Stimulated activated CD4-positive, alpha-beta T cell treated with anti-CD3 and anti-CD28 coated beads, Interleukin-15, amount 100 ng/mL, for 48 hours (primary cell): ENCODE measurements around the gene RHCE.
"Not testable (repeated sequence)": the region's sequence is repeated elsewhere in the genome, so short reads cannot be mapped to it uniquely, and the experiment has no call there.

ENCODE experiments used
- DNase-seq, 2 donors: peaks; one replicate each; pipeline ENCODE4 v3.0.0-alpha.2; 2020; ENCODE audit warnings: low read depth in 2 of 2

RHCE gene

DNA sequence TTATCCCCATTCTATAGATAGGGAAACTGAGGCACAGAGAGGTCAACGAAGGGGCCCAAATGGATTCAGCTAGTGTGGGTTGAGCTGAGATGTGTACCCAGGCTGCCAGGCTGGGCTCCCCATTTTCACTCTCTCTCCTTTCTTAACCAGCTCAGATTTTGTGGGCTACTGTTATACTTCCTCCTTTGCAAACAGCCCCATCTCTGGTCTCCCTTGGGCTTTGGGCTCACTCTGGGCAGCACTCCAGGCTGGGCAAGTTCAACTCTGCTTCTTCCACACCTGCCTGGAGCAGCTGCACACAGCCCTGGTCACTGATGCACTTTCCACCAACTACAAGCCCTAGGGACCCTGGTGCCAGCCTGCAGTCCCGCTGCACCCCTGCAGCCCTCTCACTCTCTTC lies 22.5 kb downstream of the RHCE start:
- not testable (repeated sequence) for DNase-seq

DNA sequence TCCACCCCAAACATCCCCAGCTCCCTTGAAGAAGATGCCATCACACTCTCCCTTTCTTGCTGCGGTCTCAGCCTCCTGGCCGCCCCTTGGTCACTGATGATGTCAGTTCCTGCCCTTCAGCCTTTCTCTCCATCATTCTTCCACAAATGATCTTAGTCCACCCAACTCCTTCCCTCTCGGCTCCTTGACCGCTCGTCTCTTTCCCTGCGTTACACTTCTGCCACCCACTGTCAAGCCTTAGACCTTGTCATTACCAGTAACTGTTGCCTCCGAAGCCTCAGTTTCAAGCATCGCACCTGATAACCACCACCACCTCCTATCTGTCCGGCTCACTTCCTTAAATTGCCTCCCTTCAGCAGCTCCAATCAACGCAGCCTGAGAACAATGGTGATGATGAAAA lies 23.1 kb downstream of the RHCE start:
- DNase-seq, result not testable (repeated sequence)

DNA sequence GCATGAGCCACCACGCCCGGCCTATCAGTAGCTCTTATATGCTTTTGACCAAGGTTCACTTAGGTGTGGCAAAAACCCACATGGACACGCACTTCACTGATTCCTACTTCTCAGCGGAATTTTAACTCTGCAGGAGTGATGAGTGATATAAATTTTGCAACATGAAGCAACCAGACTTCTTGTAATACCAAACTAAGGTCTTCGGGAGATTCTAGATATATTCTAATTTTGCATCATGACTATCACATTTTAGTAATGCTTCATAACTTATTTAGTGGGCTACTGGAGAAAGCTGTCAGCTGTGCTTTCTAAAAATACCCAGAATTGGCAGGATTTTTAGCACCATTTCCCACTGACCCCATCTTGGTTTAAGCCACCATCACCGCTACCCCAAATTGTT lies 27.8 kb downstream of the RHCE start:
- DNase-seq, result no peak

DNA sequence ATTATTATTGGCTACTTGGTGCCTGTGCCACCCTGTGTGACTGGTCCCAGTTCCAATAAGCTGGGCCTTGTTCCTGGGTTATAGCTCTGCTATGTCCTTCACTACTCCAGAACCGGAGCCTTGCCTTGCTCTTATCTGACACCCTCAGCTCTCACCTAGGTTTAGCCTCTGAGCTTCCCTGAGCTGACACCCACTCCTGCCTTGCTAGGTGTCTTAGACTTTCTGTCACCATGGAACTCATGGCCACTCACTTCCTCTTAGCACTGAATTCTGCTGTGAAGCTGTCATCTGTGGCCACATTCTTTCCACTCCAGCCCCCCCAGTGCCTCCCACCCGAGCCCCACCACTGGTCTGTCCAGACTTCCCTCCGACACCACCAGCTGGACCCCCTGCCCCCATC lies 30.9 kb downstream of the RHCE start:
- not testable (repeated sequence) for DNase-seq

DNA sequence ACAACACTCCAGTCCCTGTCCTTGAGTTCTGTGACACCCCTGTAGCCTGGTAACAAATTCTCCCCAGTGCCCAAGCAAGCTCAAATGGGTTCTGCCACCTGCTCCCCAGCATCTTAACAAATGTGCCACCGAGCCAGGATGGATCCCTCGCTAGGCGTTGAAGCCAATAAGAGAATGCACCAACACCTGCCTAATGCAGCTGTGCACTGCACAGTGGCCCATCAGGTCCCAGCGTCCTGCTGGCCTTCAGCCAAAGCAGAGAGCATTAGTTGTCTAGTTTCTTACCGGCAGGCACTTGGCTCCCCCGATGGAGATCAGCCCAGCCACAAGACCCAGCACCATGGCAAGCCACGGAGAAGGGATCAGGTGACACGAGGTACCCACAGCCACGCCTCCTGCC lies 31.9 kb downstream of the RHCE start:
- not testable (repeated sequence) for DNase-seq

DNA sequence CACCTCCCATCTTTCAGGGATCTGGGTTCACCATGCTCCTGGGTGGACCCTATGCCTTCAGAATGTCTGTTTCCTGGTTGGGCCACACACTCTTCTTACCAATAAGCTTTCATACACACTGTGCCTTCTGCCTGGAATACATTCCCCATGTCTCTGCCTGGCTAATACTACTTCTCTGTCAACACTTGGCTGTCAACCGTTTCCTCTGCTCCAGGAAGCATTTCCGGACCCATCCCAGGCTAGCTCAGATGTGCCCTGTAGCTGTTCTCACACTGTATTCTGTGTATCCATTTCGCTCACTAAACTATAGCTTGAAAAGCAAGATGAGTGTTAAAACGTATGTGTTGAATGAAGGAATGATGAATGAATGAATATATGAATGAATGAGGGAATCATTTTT lies 33.5 kb downstream of the RHCE start:
- not testable (repeated sequence) for DNase-seq

DNA sequence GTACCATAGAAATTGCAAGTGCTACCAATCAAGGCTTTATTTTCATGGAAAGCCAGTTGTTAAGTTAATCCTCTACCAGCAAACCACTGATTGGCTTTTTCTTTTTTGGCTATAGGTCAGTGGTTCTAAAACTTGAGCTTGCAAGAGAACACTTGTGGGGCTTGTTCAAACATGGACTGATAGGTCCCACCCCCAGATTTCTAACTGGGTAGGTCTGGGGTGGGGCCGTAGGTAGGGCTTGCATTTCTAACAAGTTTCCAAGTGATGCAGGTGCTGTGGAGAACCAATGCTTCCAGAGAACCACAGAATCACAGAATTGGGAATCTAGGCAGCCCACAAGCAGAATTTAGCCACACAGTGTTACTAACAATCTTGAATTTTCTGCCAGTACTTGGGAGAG lies 36.8 kb downstream of the RHCE start:
- not testable (repeated sequence) for DNase-seq

DNA sequence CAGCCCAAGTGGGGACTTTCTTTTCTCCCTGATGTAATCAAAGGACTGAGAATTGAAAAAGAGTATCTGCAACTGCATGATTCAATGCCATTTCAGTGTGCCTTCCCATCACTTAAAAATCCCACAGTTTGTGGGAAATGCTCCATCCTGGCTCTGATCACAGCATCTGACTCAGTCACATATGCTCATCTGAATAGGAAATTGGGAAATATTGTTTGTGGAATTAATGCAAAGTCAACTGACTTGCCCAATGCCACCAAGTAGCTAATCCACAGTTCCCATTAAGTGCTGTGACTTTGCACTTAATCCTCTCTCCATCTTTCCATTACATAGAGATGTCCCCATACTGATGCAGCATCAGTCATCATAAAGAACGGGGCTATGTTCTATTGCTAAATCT lies 37.5 kb downstream of the RHCE start:
- not testable (repeated sequence) for DNase-seq

DNA sequence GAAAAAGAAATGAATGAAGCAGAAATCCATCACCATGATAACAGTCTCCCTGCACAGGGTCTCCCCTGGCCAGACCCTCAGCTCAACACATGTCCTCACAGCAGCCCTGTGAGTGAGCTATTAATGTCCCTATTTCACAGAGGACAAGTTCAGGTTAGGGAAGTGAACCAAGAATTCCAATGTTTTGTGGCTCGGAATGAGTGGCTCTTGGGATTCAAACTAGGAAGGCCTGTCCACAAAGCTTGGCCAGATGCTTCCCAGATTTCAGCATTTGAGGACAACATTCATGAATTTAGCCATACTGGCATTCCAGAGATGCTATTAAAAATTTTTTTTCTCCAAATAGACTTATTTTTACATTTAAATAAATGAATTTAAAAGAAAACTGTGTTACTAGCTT lies 38.1 kb downstream of the RHCE start:
- not testable (repeated sequence) for DNase-seq

DNA sequence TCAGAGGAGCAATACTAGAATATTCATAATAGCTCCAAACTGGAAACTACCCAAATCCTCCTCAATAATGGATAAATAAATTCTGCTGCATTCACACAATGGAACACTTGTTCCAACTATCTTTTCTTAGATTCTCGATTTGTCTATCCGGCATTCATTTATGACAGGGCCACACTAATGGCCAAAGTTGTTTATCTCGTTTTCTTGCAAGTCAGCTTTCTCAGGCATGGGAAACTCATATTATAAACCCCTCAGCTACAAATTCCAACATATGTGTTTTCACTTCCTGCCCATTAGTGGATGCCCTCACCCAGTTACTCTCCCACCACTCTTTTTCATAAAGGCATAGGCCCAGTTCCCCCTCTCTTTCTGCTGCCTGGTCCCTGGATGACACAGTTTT lies 42.3 kb downstream of the RHCE start:
- DNase-seq, result not testable (repeated sequence)

DNA sequence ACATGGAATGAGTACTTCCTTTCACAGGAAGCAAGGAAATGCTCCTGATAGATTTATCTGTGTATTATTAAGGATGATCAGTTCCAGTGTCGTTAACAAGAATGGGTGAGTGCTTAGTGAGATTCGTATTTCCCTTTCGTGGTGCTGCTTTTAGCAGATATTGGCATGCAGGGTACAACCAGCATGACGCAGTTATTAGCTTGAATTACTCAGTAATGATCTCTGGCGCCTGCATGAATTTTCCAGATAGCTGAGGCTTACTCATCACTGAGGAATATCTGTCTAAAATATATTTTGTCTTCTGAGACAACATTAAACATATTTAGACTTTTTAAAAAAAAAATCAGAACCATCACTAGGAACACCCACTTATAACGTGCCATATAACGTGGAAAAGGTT lies 48.9 kb downstream of the RHCE start:
- DNase-seq, result not testable (repeated sequence)

DNA sequence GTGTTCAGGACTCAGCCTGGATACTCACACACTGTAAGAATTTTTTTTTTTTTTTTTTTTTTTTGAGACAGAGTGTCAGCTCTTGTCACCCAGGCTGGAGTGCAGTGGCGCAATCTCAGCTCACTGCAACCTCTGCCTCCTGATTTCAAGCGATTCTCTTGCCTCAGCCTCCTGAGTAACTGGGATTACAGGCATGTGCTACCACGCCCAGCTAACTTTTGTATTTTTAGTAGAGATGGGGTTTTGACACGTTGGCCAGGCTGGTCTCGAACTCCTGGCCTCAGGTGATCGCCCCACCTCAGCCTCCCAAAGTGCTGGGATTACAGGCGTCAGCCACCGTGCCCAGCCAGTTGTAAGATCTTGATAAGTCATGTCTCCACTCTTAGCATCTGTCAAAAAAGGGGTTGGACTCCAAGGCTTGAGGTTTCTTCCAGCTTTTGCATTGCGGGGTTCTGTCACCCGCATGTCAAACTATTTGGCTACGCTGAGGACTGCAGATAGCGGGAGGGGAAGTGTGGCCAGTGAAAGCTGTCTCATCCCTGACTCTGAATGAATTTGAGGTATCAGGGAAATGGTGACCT lies 50.8 kb downstream of the RHCE start:
- not testable (repeated sequence) for DNase-seq

DNA sequence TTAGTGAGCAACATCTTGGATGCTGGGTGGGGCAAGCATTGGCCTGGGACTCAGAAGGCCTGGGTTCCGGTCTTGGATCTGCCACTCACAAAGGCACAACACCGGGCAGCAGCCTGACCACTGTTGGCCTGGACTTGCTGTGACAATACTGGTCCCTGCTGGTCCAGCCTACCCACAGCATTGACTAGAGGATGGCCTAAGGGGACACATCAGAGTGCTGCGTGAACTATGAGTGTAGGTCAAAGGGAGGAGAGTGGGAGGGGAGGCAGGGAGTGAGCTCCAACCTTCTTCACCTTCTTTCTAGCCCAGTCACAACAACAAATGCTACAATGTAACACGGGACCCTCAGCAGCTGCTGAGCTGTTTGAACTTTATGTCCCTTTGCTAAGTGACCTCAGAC lies 51.4 kb downstream of the RHCE start:
- DNase-seq, result no peak

DNA sequence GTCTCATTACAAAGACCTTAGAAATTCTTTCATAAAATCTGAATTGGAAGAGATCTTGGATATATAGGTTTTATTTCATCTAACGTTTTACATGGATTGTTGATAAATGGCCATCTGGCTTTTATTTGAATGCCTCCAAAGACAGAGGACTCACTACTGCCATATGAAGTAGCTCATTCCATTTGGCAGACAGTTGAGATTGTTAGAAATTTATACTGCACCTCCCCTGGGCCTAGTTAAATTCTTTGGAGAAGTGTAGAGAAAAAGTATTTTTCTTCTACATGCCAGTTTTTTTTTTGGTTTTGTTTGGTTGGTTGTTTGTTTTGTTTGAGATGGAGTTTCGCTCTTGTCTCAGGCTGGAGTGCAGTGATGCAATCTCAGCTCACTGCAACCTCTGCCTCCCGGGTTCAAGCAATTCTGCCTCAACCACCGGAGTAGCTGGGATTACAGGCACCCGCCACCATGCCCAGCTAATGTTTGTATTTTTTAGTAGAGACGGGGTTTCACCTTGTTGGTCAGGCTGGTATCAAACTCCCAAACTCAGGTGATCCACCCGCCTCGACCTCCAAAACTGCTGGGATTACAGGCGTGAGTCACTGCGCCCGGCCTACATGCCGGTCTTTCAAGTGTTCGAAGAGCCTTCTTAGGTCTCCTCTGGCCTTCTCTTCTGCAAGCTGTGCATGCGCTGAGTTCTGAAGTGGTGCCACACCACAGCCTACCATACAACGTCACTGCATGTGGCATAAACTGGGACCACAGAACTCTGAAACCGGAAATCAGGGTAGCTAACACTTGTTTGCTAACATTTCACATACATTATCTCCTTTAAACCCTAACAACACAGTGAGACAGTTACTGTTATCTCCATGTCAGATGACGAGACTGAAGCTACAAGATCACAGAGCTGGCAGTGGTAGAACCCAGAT lies 57.7 kb downstream of the RHCE start:
- not testable (repeated sequence) for DNase-seq

DNA sequence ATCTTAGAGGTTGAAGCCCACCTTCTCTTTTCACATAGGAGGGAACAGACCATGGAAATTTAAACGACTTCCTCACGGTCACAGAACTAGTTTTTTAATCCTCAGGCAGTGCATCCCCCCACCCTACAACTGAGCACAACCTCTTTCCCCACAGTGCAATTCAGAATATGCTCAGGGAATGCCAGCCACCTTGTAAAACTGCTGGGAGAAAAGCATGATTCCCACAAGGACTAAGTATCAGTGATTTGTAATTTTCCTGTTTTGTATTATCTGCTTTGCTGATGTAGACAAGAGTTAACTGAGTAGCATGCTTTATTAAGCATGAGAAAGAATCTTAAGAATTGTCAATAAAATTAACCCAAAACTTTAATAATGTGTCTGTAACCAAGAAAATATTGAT lies 58.7 kb downstream of the RHCE start:
- no peak for DNase-seq

DNA sequence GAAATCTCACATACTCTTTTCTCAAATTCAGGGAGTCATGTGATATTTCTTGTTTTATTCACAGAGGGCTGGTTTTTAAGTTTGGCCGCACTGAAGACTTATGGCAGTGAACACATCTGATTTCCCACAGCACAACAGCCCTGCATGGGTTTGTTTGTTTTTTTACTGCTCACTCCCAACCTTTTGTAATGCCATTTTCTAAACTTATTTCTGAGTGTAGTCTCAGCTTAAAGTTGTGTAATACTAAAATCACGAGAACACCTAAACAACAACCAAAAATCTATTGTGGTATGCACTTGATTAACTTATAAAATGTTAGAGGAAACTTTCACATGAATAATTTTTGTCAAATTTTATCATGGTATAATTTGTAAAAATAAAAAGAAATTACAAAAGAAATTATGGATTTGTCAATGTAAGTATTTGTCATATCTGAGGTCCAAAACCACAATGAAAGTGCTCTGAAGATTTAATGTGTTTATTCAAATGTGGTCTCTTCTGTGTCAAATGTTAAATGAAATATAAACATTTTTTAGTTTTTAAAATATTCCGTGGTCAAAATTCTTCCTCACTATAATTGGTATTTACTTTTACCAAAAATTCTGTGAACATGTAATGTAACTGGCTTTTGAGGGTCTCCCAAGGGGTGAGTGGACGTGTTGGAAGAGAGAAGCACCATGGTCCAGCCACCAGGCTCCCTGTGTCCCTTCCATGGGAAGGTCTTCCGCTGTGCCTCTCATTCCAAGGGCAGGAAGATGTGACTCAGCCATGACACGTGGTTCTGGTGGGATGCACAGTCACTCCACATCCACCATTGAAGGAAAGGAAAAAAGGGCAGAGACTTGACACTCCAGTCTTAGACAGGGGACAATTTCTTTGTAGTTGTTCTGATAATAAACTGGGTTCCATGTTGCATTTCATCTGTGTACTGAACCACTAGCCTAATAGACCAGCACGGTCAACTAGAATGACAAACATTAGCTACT lies 59.7 kb downstream of the RHCE start:
- no peak for DNase-seq

DNA sequence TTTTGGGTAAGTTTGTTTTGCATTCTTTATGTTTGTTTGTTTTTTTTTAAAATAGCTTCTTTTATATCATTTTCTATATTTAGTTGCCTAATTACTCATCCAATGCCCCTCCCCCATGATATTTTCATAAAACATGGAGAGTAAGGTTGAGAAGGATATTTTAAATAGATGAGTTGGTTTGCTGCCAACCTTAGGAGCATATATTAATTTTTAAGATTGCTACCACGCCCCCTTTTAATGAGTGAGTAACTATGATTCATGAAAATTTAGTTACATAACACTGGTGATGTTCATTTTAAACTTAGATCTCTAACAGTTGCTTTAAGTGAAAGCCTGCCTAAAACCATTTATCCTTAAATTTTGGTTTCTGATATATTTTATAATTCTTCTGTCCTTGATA lies 63.8 kb downstream of the RHCE start:
- no peak for DNase-seq

DNA sequence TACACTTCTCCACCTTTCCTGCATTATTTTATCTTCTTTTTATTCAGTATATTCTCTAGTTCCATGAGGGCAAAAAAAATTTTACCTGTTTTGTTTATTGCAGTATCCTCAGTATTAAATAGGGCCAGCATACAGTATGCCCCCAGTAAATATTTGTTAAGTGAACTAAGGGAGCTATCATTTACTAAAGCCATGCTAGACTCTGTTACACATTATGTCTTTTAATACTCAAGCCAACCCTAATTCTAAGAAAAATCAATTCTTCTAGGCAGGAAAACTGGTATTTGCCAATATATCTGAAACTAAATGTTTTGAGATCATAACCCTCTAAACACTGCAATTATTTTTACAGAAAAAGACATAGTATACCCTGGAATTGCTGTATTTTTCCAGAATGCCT lies 64.2 kb downstream of the RHCE start:
- no peak for DNase-seq

DNA sequence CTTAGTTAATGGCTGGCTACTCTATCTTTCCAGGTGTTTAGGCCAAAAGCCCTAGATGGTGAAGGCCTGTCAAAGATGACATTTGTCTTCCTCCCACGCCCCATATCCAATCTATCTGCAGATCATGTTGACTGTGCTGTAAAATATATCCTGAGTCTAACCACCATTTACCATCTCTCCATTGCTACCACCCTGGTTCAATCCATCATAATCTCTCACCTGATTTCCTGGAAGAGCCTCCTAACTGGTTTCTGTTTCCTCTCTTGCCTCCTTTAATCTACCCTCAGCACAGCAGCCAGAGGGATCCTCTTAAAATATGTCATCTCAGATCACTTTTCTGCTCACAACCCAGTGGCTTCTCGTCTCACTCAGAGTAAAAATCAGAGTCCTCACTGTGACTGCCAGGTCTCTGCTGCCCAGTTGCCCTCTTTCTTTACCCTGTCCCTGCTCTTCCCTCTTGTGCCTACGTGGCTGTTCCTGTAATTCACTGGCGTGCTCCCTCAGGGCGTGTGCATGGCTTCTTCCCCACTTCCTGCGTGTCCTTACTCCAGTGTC lies 64.7 kb downstream of the RHCE start:
- DNase-seq, result no peak

DNA sequence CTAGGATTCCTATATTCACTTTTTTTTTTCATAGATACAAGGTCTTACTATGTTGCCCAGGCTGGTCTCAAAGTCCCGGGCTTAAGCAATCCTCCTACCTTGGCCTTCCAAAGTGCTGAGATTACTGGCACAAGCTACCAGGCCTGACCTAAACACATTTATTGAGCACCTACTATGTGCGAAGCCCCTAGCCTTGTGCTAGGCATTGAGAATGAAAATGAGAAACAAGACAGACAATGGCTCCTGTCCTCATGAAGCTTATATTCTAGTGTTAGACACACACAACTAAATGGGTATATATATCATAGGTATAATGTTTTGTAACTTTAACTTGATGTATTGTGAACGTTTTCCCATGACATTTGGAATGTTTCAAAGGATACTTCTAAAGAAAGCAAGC lies 71.0 kb downstream of the RHCE start:
- DNase-seq, result no peak

DNA sequence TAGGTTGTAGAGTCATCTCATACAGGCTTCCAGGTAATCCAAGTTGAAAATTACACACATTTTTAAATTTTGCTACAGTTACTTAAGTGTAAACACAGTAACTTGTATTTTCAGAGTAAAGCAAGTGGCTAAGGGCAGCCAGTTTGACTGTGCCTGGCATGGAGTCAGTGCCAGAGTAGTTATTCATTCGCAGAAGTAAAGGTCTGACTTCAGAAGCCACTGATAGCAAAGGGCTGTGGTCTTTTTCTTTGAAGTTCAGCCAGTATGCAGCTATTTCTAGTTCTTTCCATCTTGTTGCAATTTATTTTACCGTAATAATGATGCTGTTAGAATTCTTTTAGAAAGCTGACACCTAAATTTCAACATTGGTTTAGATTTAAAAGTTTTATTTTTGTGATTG lies 73.1 kb downstream of the RHCE start:
- no peak for DNase-seq

DNA sequence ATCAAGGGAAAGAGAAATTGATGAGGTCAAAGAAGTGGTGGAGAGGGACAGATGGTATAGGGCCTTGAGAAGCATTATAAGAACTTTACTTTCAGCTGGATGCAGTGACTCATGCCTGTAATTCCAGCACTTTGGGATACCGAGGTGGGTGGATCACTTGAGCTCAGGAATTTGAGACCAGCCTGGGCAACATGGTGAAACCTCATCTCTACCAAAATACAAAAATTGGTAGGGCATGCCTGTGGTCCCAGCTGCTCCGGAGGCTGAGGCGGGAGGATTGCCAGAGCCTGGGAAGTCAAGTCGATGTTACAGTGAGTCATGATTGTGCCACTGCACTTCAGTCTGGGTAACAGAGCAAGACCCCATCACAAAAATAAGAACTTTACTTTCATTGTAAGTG lies 76.8 kb downstream of the RHCE start:
- DNase-seq, result no peak
